HUES48 (cell line): ENCODE measurements around the gene CHCHD3.

Experiments used
- H3K27ac ChIP-seq: one replicate; pipeline ENCODE4 v1.7.0; 2013; ENCODE audit warnings: low read depth, low read length, inconsistent platforms
- H3K27me3 ChIP-seq: 2 replicates; pipeline ENCODE4 v1.6.1; 2013; ENCODE audit warnings: mild to moderate bottlenecking, low read length; ENCODE audit not compliant: control insufficient read depth, insufficient read depth
- H3K36me3 ChIP-seq: 2 replicates; pipeline ENCODE4 v1.6.1; 2013; ENCODE audit warnings: low read length; ENCODE audit not compliant: control insufficient read depth, insufficient read depth
- H3K4me1 ChIP-seq: 2 replicates; pipeline ENCODE4 v1.6.1; 2013; ENCODE audit warnings: mild to moderate bottlenecking, low read length; ENCODE audit not compliant: control insufficient read depth, insufficient read depth
- H3K4me3 ChIP-seq: 2 replicates; pipeline ENCODE4 v1.5.1; 2013; ENCODE audit warnings: mild to moderate bottlenecking, low read depth, low read length
- H3K9ac ChIP-seq: 2 replicates; pipeline ENCODE4 v1.6.1; 2013; ENCODE audit warnings: mild to moderate bottlenecking, low read depth, low read length, moderate library complexity
- H3K9me3 ChIP-seq: 2 replicates; pipeline ENCODE4 v1.6.1; 2013; ENCODE audit warnings: low read length; ENCODE audit not compliant: control insufficient read depth, insufficient read depth

CHCHD3 gene

GRCh38 chr7:133081599-133082389 is at the start of gene CHCHD3:
CHCHD3 (minus strand) TSS chr7:133082090; CDS start chr7:133081937, 153 bp downstream.
- peak within 1 kb of the TSS; percentile 70 for H3K27ac ChIP-seq
- no peaks in the 10 kb centered on the region for H3K27me3 ChIP-seq
- peak within 1 kb of the TSS; percentile 82 for H3K9ac ChIP-seq
- H3K9me3 ChIP-seq = no peaks in the 10 kb centered on the region
- peaks cover 33% of the 10 kb centered on the region for H3K4me1 ChIP-seq
- peak within 1 kb of the TSS; percentile 91 for H3K4me3 ChIP-seq
- H3K36me3 ChIP-seq = no peaks in the 10 kb centered on the region

- Histone ChIP-seq H3K9me3 (no peaks in the 10 kb centered on the region), H3K36me3 (no peaks in the 10 kb centered on the region), H3K27me3 (no peaks in the 10 kb centered on the region), H3K9ac (no peak overlapping the region), H3K27ac (no peak overlapping the region), H3K4me1 (no peaks in the 10 kb centered on the region), H3K4me3 (no peak overlapping the region)
Measured at GRCh38 chr7:133130166-133130565, 48.3 kb upstream of the CHCHD3 start.

- no peaks in the 10 kb centered on the region for H3K27me3 ChIP-seq
- no peaks in the 10 kb centered on the region for H3K9me3 ChIP-seq
Measured at GRCh38 chr7:133126422-133126821, 44.5 kb upstream of the CHCHD3 start.

GRCh38 chr7:133124974-133125373 is 43.1 kb upstream of the CHCHD3 start:
- Histone ChIP-seq H3K4me3 (no peak overlapping the region), H3K4me1 (no peaks in the 10 kb centered on the region), H3K27me3 (no peaks in the 10 kb centered on the region), H3K9ac (no peak overlapping the region), H3K36me3 (no peaks in the 10 kb centered on the region), H3K27ac (no peak overlapping the region), H3K9me3 (no peaks in the 10 kb centered on the region)

More at GRCh38 chr7:133126422-133126821, 44.5 kb upstream of the CHCHD3 start:
- no peak overlapping the region for H3K9ac ChIP-seq
- no peak overlapping the region for H3K27ac ChIP-seq
- H3K36me3 ChIP-seq = no peaks in the 10 kb centered on the region
- H3K4me1 ChIP-seq = no peaks in the 10 kb centered on the region
- H3K4me3 ChIP-seq = no peak overlapping the region

GRCh38 chr7:133121175-133121844 is 39.4 kb upstream of the CHCHD3 start:
- Histone ChIP-seq H3K36me3 (no peaks in the 10 kb centered on the region), H3K27ac (no peak overlapping the region), H3K9me3 (no peaks in the 10 kb centered on the region), H3K27me3 (no peaks in the 10 kb centered on the region), H3K9ac (no peak overlapping the region), H3K4me3 (no peak overlapping the region), H3K4me1 (no peaks in the 10 kb centered on the region)

DNA sequence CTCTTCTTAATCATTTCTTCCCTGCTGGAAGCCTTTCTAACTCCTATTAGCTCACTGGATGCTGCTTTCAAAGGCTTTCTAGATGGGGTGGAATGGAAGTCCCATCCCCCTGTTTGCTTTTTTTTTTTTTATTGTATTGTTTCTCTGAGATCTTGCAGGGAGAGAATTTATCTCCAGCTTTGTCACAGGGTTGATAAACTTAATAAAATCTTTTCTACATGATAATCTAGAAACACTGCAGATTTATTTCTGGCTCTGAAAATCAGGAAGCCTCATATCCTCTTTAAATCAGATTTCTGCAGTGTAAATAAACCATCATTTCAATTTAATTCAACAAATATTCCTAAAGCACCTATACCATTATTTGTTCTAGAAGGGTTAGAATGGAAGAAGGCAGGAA is 37.2 kb upstream of the CHCHD3 start:
- no peak overlapping the region for H3K4me3 ChIP-seq
- no peaks in the 10 kb centered on the region for H3K36me3 ChIP-seq
- H3K4me1 ChIP-seq = peaks cover 8% of the 10 kb centered on the region
- no peak overlapping the region for H3K27ac ChIP-seq
- no peaks in the 10 kb centered on the region for H3K9me3 ChIP-seq
- no peak overlapping the region for H3K9ac ChIP-seq
- H3K27me3 ChIP-seq = no peaks in the 10 kb centered on the region

GRCh38 chr7:133118261-133118660 is 36.4 kb upstream of the CHCHD3 start:
- no peak overlapping the region for H3K27ac ChIP-seq
- peaks cover 10% of the 10 kb centered on the region for H3K4me1 ChIP-seq
- no peak overlapping the region for H3K9ac ChIP-seq
- no peaks in the 10 kb centered on the region for H3K27me3 ChIP-seq
- no peaks in the 10 kb centered on the region for H3K9me3 ChIP-seq
- H3K36me3 ChIP-seq = no peaks in the 10 kb centered on the region
- H3K4me3 ChIP-seq = no peak overlapping the region

GRCh38 chr7:133117452-133117851 is 35.6 kb upstream of the CHCHD3 start:
- no peak overlapping the region for H3K9ac ChIP-seq

GRCh38 chr7:133115596-133115995 is 33.7 kb upstream of the CHCHD3 start:
- Histone ChIP-seq H3K27me3 (no peaks in the 10 kb centered on the region), H3K4me1 (peaks cover 10% of the 10 kb centered on the region), H3K27ac (no peak overlapping the region), H3K9ac (no peak overlapping the region), H3K4me3 (no peak overlapping the region), H3K36me3 (no peaks in the 10 kb centered on the region), H3K9me3 (peaks cover 2% of the 10 kb centered on the region; the same call in 1 of the 2 replicates)

More at GRCh38 chr7:133117452-133117851, 35.6 kb upstream of the CHCHD3 start:
- no peak overlapping the region for H3K27ac ChIP-seq
- H3K4me3 ChIP-seq = no peak overlapping the region
- H3K36me3 ChIP-seq = no peaks in the 10 kb centered on the region
- H3K9me3 ChIP-seq = no peaks in the 10 kb centered on the region
- no peaks in the 10 kb centered on the region for H3K27me3 ChIP-seq
- peaks cover 10% of the 10 kb centered on the region for H3K4me1 ChIP-seq

- peaks cover 10% of the 10 kb centered on the region for H3K4me1 ChIP-seq
- no peaks in the 10 kb centered on the region for H3K27me3 ChIP-seq
- no peak overlapping the region for H3K9ac ChIP-seq
- H3K27ac ChIP-seq = no peak overlapping the region
- peaks cover 7% of the 10 kb centered on the region; the same call in 1 of the 2 replicates for H3K9me3 ChIP-seq
- H3K36me3 ChIP-seq = no peaks in the 10 kb centered on the region
- H3K4me3 ChIP-seq = no peak overlapping the region
Measured at GRCh38 chr7:133114519-133114918, 32.6 kb upstream of the CHCHD3 start.

DNA sequence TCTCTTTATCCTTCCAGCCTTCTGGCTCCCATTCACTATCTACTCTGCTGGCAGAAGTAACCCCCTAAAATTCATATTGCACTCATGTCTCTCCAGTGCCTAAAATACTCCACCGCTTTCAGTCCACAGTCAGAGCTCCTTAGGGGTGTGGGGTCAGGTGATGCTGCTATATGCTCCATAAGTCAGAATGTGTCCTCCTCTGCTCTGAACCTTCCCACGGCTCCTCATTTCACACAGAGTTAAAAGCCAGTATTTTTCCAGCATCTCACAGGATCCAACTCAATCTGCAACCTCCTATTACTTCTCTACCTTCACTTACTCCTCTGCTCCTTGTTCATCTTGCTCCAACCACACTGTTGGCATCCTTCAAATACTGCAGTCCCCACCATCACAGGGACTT is 31.1 kb upstream of the CHCHD3 start:
- Histone ChIP-seq H3K9ac (no peak overlapping the region), H3K4me3 (no peak overlapping the region), H3K9me3 (peaks cover 11% of the 10 kb centered on the region), H3K27ac (no peak overlapping the region), H3K4me1 (peaks cover 13% of the 10 kb centered on the region), H3K36me3 (no peaks in the 10 kb centered on the region), H3K27me3 (no peaks in the 10 kb centered on the region)
